ENCODE measurements around the gene PLCD3.

- TF ChIP-seq CTCF (IDR thresholded peaks at IDR 0.05; ENCODE audit: poor library complexity, severe bottlenecking) (no peak), SMC3 (conservative IDR thresholded peaks at IDR 0.05; ENCODE audit: poor library complexity) (no peak), RAD21 (conservative IDR thresholded peaks at IDR 0.05) (no peak), EZH2 (IDR thresholded peaks at IDR 0.05; ENCODE audit: borderline replicate concordance, insufficient read depth, low read length, poor library complexity, severe bottlenecking) (no peak), EP300 (conservative IDR thresholded peaks at IDR 0.05; ENCODE audit: poor library complexity, severe bottlenecking) (no peak)
These were observed 54.7 kb downstream of the PLCD3 start for GRCh38 chr17:45077643-45078042.
